Measurements from ENCODE around the gene PARD3. TPM values are rescaled to one million over a fixed set of nuclear protein-coding genes. Genes with fewer than 3 reads are reported as not detected.

Gene PARD3
- polyA plus RNA-seq, 1 donor from 2014 or later = 12.4 TPM

DNA sequence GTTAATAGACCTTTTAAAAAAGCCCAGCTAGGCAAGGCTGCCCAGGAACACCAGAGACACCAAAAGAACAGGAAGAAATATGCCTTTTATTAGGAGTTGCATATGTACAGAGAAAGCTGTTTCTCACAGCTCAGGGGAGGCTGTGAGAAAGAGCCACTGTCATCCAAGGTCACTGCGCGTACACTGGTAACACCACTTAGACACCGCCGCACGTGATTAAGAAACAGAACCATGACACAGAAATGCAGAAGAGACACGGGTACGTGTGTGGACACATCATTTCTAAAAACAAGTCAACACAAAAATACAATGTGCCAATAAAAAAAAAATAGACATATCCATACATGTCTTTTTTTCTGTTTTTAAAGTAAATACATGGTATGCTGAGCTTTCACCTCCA is 705.6 kb downstream of the PARD3 start:
- no peak for TF ChIP-seq TAF1 (IDR thresholded peaks at IDR 0.05; ENCODE audit: low read depth)
- no peak for TF ChIP-seq RAD21 (conservative IDR thresholded peaks at IDR 0.05)
- no peak for TF ChIP-seq EP300 (conservative IDR thresholded peaks at IDR 0.05; ENCODE audit: poor library complexity, severe bottlenecking)
- TF ChIP-seq, protein P1, sequence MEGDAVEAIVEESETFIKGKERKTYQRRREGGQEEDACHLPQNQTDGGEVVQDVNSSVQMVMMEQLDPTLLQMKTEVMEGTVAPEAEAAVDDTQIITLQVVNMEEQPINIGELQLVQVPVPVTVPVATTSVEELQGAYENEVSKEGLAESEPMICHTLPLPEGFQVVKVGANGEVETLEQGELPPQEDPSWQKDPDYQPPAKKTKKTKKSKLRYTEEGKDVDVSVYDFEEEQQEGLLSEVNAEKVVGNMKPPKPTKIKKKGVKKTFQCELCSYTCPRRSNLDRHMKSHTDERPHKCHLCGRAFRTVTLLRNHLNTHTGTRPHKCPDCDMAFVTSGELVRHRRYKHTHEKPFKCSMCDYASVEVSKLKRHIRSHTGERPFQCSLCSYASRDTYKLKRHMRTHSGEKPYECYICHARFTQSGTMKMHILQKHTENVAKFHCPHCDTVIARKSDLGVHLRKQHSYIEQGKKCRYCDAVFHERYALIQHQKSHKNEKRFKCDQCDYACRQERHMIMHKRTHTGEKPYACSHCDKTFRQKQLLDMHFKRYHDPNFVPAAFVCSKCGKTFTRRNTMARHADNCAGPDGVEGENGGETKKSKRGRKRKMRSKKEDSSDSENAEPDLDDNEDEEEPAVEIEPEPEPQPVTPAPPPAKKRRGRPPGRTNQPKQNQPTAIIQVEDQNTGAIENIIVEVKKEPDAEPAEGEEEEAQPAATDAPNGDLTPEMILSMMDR (IDR thresholded peaks at IDR 0.05; ENCODE audit: poor library complexity, severe bottlenecking) = no peak
- TF ChIP-seq, protein P2, sequence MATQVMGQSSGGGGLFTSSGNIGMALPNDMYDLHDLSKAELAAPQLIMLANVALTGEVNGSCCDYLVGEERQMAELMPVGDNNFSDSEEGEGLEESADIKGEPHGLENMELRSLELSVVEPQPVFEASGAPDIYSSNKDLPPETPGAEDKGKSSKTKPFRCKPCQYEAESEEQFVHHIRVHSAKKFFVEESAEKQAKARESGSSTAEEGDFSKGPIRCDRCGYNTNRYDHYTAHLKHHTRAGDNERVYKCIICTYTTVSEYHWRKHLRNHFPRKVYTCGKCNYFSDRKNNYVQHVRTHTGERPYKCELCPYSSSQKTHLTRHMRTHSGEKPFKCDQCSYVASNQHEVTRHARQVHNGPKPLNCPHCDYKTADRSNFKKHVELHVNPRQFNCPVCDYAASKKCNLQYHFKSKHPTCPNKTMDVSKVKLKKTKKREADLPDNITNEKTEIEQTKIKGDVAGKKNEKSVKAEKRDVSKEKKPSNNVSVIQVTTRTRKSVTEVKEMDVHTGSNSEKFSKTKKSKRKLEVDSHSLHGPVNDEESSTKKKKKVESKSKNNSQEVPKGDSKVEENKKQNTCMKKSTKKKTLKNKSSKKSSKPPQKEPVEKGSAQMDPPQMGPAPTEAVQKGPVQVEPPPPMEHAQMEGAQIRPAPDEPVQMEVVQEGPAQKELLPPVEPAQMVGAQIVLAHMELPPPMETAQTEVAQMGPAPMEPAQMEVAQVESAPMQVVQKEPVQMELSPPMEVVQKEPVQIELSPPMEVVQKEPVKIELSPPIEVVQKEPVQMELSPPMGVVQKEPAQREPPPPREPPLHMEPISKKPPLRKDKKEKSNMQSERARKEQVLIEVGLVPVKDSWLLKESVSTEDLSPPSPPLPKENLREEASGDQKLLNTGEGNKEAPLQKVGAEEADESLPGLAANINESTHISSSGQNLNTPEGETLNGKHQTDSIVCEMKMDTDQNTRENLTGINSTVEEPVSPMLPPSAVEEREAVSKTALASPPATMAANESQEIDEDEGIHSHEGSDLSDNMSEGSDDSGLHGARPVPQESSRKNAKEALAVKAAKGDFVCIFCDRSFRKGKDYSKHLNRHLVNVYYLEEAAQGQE (IDR thresholded peaks at IDR 0.05; ENCODE audit: borderline replicate concordance) = no peak
- no peak for TF ChIP-seq EZH2 (IDR thresholded peaks at IDR 0.05; ENCODE audit: borderline replicate concordance, insufficient read depth, low read length, poor library complexity, severe bottlenecking)
- no peak for TF ChIP-seq MXI1 (conservative IDR thresholded peaks at IDR 0.05; ENCODE audit: poor library complexity, severe bottlenecking)
- H3K9me2 ChIP-seq (ENCODE audit: insufficient read depth, low read length) = no peaks in the 10 kb centered on the region
- no peaks in the 10 kb centered on the region for H3F3A ChIP-seq (ENCODE audit: insufficient read depth, low read length, poor library complexity, severe bottlenecking)
- no peaks in the 10 kb centered on the region for H4K20me1 ChIP-seq (ENCODE audit: insufficient read depth)
- no peak overlapping the region for H2AFZ ChIP-seq (ENCODE audit: low read depth, low read length)
- no peak overlapping the region for H3K4me2 ChIP-seq (ENCODE audit: low read length)
- no peak overlapping the region for H3K27ac ChIP-seq (ENCODE audit: low read length)
- H3K79me2 ChIP-seq (replicated peaks; ENCODE audit: insufficient read depth, low read length) = no peaks in the 10 kb centered on the region
- no peaks in the 10 kb centered on the region for H3K27me3 ChIP-seq (ENCODE audit: insufficient read depth, low read depth, low read length)
- H3K36me3 ChIP-seq (ENCODE audit: insufficient read depth, low read length) = no peaks in the 10 kb centered on the region
- no peaks in the 10 kb centered on the region for H3K9me3 ChIP-seq (ENCODE audit: low read length)
- H3K4me3 ChIP-seq (ENCODE audit: low read length) = no peak overlapping the region
- no peak overlapping the region for H3K9ac ChIP-seq (ENCODE audit: low read length)

DNA sequence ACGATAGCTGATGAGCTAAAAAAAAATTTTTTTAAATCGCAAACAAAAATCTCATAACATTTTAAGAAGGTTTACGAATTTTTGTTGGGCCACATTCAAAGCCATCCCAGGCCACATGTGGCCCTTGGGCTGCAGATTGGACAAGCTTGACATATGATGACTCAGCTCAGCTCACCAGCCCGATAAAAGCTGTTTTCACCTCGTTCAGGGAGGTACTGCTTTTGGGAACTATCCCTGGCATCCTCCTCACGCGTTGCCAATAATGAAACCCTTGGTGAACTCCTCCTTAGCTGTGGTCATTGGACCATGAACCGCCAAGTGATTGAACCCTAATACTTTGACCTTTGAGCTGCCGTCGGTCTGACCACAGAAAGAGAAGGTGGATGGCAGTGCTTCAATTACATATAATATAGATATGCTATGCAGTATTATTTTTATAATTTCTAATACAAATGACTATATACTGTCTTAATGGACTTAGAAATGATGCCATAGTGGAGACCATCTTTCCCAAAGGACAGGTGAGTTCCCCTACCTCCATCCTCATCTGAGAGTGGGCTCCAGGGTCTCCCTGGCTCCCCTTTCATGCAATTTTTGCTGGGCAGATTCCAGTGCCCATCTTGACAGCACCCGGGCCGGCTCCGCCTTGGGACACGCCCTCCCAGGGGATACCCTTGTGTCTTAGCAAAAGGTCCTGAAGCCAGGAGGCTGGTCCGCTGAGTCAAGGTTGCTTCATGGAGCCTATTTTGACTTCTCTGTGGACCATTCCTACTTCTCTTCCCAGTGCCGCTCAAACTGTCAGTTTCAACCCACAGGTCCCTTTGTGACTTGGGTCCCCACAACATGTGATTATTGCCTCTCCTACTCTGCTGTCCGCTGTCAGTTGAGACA is 707.2 kb downstream of the PARD3 start:
- no peak overlapping the region for H2AFZ ChIP-seq (ENCODE audit: low read depth, low read length)
- no peaks in the 10 kb centered on the region for H3K9me3 ChIP-seq (ENCODE audit: low read length)
- no peak overlapping the region for H3K4me2 ChIP-seq (ENCODE audit: low read length)
- no peaks in the 10 kb centered on the region for H3K9me2 ChIP-seq (ENCODE audit: insufficient read depth, low read length)
- H3F3A ChIP-seq (ENCODE audit: insufficient read depth, low read length, poor library complexity, severe bottlenecking) = no peaks in the 10 kb centered on the region
- no peaks in the 10 kb centered on the region for H4K20me1 ChIP-seq (ENCODE audit: insufficient read depth)
- no peak overlapping the region for H3K9ac ChIP-seq (ENCODE audit: low read length)
- no peaks in the 10 kb centered on the region for H3K36me3 ChIP-seq (ENCODE audit: insufficient read depth, low read length)
- TF ChIP-seq EZH2 (IDR thresholded peaks at IDR 0.05; ENCODE audit: borderline replicate concordance, insufficient read depth, low read length, poor library complexity, severe bottlenecking) = no peak
- TF ChIP-seq SMC3 (conservative IDR thresholded peaks at IDR 0.05; ENCODE audit: poor library complexity) = no peak
- no peak for TF ChIP-seq EP300 (conservative IDR thresholded peaks at IDR 0.05; ENCODE audit: poor library complexity, severe bottlenecking)
- no peak for TF ChIP-seq POLR2AphosphoS5 (IDR thresholded peaks at IDR 0.05)
- no peak for TF ChIP-seq RAD21 (conservative IDR thresholded peaks at IDR 0.05)
- TF ChIP-seq, protein P1 (IDR thresholded peaks at IDR 0.05; ENCODE audit: poor library complexity, severe bottlenecking) = no peak
- TF ChIP-seq, protein P2 (IDR thresholded peaks at IDR 0.05; ENCODE audit: borderline replicate concordance) = no peak
- no peak for TF ChIP-seq MXI1 (conservative IDR thresholded peaks at IDR 0.05; ENCODE audit: poor library complexity, severe bottlenecking)
- TF ChIP-seq TAF1 (IDR thresholded peaks at IDR 0.05; ENCODE audit: low read depth) = no peak
- H3K79me2 ChIP-seq (replicated peaks; ENCODE audit: insufficient read depth, low read length) = no peaks in the 10 kb centered on the region
- H3K4me3 ChIP-seq (ENCODE audit: low read length) = no peak overlapping the region
- no peaks in the 10 kb centered on the region for H3K27me3 ChIP-seq (ENCODE audit: insufficient read depth, low read depth, low read length)
- H3K27ac ChIP-seq (ENCODE audit: low read length) = no peak overlapping the region
